ENCODE data around the gene SLC16A11.
A peak's percentile ranks its signal among the peaks of the same experiment; 100 is the strongest.
"Not testable (repeated sequence)": the region's sequence is repeated elsewhere in the genome, so short reads cannot be mapped to it uniquely, and the experiment has no call there.

The SLC16A11 gene

GRCh38 chr17:7060165-7060891 lies 16.4 kb upstream of the SLC16A11 start:
- no peak for DNase-seq (ENCODE audit: low spot score)

DNA sequence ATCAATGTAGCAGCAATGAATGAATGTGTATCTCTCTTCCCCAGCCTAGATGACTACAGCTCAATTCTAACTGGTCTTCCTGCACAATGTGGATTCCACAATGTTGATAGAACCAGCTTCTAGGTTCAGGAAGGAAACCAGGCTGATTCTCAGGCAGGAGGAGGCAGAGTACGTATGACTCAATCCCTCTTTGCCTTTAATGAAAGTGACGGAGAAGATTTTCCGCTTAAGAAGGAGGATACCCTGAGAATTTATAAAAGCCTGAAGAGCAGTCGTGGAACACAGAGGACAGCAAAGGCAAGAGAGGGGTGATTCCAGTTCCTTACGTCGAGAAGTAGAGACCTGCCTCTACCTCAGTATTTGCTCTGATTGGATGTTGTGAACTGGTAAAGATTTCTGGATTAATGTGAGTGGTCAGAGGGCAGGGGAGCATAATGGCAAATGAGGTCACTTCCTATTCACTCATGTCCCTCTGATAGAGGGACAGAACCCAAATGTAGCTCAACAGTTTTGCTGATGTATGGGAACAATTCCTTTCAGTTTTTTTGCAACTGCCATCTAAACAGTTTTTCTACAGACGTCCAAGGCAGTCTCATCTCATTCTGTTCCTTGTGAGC lies 15.0 kb upstream of the SLC16A11 start:
- no peak for DNase-seq (ENCODE audit: low spot score)

- no peak for DNase-seq (ENCODE audit: low spot score)
Measured at GRCh38 chr17:7056386-7056785, 12.5 kb upstream of the SLC16A11 start.

DNA sequence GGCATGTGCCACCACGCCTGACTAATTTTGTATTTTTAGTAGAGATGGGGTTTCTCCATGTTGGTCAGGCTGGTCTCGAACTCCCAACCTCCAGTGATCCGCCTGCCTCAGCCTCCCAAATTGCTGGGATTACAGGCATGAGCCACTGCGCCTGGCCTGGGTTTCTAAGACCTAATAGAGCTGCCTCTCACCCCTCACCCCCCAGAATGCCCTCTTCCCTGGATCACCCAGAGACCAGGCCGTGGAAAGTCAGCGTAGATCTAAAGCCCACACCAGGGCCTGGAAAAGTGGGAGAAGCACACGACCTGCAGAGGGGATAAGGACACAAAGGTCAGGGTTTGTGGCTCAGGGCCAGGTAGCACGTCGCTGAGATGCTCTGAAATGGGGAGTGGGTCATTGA lies 6.7 kb upstream of the SLC16A11 start:
- DNase-seq (ENCODE audit: low spot score), result not testable (repeated sequence)

GRCh38 chr17:7048968-7049367 lies 5.1 kb upstream of the SLC16A11 start:
- DNase-seq (ENCODE audit: low spot score), result no peak

DNA sequence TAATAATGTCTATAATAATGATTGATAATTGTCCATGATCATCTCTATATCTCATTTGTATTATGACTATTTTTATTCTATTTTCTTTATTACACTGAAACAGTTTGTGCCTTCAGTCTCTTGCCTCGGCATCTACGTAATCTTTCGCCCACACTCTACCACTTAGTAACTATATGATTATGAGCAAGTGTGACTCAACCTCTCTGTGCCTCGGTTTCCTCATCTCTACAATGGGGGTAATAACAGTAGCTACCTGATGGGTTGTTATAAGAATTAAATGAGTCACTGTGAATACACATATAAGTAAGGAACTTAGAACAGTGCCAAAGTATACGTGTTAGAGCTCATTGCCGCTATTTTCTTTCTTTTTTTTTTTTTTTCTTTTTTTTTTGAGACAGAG lies 3.7 kb upstream of the SLC16A11 start:
- no peak for DNase-seq (ENCODE audit: low spot score)

- DNase-seq (ENCODE audit: low spot score), result not testable (repeated sequence)
Measured at GRCh38 chr17:7046725-7047397, 3.0 kb upstream of the SLC16A11 start.

DNA sequence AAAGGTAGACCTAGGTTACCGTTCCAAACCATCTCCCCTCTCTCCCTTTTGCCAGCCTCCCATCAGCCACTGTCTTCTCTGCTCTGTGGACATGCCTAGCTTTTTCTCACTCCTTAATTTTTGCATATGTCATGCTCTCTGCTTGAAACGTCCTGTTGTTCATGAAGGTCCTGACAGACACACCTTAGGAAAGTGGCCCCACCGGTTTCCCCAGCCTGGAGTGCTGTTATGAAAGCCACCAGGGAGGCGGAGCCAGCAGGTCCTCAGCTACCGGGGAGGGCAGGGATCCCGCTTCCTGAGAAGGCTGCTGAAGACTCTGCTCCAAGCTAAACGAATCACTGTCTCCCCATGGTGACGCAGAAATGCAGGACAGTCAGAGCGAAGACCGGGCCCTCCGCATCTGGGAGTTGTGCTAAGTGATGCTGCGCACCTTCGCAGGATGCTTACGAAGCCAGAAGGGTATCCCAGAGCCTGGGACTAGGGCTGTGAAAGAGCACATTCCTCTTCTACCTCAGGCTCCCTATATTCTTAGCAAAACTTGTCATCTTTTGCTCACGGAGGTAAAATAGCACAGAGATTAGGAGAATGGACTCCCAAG lies 2.3 kb upstream of the SLC16A11 start:
- no peak for DNase-seq (ENCODE audit: low spot score)

DNA sequence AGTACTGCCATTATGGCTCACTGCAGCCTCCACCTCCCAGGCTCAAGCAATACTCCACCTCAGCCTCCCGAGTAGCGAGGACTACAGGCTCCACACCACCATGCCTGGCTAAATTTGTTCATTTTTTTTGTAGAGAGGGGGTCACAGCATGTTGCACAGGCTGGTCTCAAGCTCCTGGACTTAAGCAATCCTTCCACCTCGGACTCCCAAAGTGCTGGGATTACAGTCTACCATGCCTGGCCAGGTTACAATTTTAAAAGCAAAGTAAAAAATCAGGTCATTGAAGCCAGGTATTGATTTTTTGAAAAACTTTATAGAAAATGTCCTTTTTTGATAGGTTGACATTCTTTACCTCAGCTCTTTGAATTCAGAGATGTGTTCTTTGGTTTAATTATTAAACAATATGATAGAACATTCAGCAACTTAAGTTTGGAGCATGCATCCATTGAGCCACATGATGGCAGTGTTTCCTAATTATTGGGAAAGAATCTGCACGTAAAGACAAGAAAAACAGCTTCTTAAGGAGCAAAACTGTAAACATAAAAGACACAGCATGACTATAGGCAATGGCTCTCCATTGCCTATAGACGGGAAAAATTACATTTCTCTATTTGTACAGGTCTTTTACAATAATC lies 1.7 kb upstream of the SLC16A11 start:
- peak; percentile 66 for DNase-seq (ENCODE audit: low spot score)

DNA sequence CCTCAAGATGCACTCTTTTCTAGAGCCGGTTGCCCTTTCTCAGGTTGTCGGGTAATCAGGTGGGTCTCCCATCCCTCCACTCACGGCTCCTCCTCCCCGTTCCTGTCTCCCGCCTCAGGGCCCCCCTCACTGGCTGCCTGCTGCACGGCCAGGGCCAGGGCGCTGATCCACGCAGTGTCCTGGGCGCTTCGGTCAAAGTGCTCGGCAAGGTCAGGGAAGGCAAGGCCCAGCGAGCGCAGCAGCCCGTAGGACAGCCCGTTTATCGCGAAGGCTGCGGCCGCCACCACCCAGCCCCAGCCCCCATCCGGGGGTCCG lies 753 bp downstream of the SLC16A11 start:
- DNase-seq (ENCODE audit: low spot score), result no peak

- DNase-seq (ENCODE audit: low spot score), result no peak
Measured at GRCh38 chr17:7042501-7043181, 1.3 kb downstream of the SLC16A11 start.

DNA sequence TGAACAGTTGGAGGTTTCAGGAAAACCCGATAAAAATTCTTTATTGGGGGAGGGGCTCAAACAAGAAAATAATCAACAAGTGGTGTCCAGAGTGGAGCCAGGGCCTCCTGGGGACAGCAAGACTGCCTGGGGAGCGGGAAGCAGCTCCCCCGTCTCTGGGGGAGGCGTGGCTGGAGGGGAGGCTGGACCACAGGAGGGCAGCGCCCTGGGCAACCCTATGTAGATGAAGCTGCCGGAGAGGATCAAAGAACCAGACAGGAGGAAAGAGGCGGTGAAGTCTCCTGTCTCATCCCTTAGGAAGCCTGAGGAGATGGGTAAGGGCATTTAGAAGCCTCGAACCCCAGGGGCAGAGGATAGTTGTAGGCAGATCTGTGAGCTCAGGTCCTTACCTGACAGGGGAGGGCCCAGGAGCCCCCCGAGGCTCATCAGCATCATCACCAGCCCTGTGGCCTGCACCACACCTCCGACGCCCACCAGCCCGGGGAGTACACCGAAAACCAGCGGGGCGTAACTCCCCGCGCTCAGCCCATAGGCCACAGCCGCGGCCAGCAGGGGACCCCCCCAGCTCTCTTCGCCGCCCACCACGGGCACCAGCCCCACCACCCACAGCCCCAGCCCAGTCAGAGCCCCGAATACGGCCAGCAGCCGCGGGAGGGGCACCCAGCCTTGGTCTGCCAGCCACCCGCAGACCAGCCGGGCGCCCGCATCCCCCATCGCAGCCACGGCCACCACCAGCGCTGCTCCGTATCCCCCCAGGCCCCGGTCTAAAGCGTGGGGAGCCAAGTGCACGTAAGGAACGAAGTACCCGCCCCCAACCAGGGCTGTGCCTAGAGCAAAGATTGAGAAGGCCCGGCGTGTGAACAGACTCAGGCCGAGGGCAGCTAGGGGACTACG lies 2.0 kb downstream of the SLC16A11 start:
- no peak for DNase-seq (ENCODE audit: low spot score)

DNA sequence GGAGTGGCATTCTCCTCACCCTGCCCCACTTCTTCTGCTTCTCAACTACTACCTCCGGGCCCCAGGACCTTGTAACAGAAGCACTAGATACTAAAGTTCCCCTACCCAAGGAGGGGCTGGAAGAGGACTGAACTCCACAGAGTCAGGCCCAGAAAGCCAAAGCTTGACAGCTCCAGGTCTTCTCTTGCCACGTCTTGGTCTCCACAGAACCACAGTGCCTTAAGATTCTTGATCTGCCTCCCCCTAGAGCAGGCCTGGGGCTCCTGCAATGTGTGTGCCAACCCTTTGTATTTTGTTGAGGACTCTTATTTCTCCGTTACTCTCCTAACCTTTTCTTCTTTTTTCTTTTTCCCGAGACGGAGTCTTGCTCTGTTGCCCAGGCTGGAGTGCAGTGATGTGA lies 4.1 kb downstream of the SLC16A11 start:
- no peak for DNase-seq (ENCODE audit: low spot score)

- no peak for DNase-seq (ENCODE audit: low spot score)
Measured at GRCh38 chr17:7038025-7038862, 5.6 kb downstream of the SLC16A11 start.

GRCh38 chr17:7035591-7036368 lies 8.1 kb downstream of the SLC16A11 start, which contains the start of gene SLC16A13:
TSS of gene SLC16A13 (plus strand) at chr17:7036015. CDS start at chr17:7036383, 368 bp downstream.
- peak; percentile 78 for DNase-seq (ENCODE audit: low spot score)

- DNase-seq (ENCODE audit: low spot score), result no peak
Measured at GRCh38 chr17:7034955-7035590, 8.8 kb downstream of the SLC16A11 start.

DNA sequence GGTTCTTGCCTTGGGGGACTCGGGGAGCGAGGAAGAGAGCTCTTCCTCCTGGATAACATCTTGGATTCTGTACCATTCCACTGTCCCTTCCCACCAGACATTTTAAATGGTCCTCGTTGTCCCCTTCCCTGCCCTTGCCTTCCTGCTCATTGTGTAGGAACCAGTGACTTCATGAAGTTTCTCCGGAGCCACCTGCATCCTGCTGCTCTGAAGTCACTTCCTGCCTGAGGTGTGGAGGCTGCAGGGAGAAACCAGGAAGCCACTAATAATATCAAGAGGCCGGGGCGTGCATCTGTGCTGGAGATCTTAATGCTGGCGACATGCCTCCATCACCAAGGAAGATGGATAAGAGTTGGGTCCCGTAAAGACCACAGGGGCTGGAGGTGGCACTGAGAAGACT lies 14.2 kb downstream of the SLC16A11 start:
- no peak for DNase-seq (ENCODE audit: low spot score)

- DNase-seq (ENCODE audit: low spot score), result no peak
Measured at GRCh38 chr17:7029096-7029495, 14.8 kb downstream of the SLC16A11 start.
